Measurements from ENCODE around the gene SMAD4. TPM values are rescaled to one million over a fixed set of nuclear protein-coding genes. Genes with fewer than 3 reads are reported as not detected.

The SMAD4 gene
- total RNA-seq, 4 donors from 2014 or later, result 113 to 168 (median 130) TPM

- Histone ChIP-seq H3K4me1 (no peaks in the 10 kb centered on the region), H3K27ac (replicated peaks in 1 of 4) (no peak overlapping the region), H3K36me3 (peaks cover 0 to 10% (median 0%) of the 10 kb centered on the region in 4 donors), H3K9me3 (no peaks in the 10 kb centered on the region), H3K4me3 (no peak overlapping the region), H3K27me3 (no peaks in the 10 kb centered on the region)
- no peak for TF ChIP-seq EP300 (IDR thresholded peaks at IDR 0.05)
- TF ChIP-seq, protein P1, sequence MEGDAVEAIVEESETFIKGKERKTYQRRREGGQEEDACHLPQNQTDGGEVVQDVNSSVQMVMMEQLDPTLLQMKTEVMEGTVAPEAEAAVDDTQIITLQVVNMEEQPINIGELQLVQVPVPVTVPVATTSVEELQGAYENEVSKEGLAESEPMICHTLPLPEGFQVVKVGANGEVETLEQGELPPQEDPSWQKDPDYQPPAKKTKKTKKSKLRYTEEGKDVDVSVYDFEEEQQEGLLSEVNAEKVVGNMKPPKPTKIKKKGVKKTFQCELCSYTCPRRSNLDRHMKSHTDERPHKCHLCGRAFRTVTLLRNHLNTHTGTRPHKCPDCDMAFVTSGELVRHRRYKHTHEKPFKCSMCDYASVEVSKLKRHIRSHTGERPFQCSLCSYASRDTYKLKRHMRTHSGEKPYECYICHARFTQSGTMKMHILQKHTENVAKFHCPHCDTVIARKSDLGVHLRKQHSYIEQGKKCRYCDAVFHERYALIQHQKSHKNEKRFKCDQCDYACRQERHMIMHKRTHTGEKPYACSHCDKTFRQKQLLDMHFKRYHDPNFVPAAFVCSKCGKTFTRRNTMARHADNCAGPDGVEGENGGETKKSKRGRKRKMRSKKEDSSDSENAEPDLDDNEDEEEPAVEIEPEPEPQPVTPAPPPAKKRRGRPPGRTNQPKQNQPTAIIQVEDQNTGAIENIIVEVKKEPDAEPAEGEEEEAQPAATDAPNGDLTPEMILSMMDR (IDR thresholded peaks at IDR 0.05), result no peak
- no peak for TF ChIP-seq POLR2AphosphoS5 (IDR thresholded peaks at IDR 0.05)
- TF ChIP-seq POLR2A (IDR thresholded peaks at IDR 0.05; ENCODE audit: low read depth), result no peak
- no peak for DNase-seq (ENCODE audit: extremely low spot score)
- intact Hi-C loops (cut with DNase I), result no loop called here
- 78% methylated on average over 8 of the region's 8 CpGs for WGBS
These were observed 12.7 kb upstream of the SMAD4 start for GRCh38 chr18:51017140-51017879.

DNA sequence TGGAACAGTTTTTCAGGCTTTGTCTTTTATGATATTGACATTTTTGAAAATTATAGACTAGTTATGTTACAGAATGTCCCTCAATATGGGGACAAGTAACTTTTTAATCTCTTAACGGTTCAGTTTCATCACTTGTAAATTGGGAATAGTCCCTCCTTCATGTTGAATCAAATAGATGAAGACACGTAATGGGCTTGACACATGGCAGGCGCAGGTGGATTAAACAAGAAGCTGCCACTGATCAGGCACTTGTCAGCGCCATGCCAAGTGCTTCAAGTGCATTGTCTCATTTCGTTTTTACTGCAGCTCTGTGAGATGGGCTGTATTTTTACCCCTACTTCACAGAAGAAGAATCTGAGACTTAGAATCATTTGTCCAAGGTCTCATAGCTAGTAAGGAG is 9.5 kb upstream of the SMAD4 start:
- intact Hi-C loops (cut with DNase I), result no loop called here
- TF ChIP-seq, protein P1 (IDR thresholded peaks at IDR 0.05), result no peak
- TF ChIP-seq POLR2AphosphoS5 (IDR thresholded peaks at IDR 0.05) (no peak), POLR2A (IDR thresholded peaks at IDR 0.05; ENCODE audit: low read depth) (no peak), EP300 (IDR thresholded peaks at IDR 0.05) (no peak)
- 82% methylated on average over 5 of the region's 5 CpGs for whole genome bisulfite sequencing

DNA sequence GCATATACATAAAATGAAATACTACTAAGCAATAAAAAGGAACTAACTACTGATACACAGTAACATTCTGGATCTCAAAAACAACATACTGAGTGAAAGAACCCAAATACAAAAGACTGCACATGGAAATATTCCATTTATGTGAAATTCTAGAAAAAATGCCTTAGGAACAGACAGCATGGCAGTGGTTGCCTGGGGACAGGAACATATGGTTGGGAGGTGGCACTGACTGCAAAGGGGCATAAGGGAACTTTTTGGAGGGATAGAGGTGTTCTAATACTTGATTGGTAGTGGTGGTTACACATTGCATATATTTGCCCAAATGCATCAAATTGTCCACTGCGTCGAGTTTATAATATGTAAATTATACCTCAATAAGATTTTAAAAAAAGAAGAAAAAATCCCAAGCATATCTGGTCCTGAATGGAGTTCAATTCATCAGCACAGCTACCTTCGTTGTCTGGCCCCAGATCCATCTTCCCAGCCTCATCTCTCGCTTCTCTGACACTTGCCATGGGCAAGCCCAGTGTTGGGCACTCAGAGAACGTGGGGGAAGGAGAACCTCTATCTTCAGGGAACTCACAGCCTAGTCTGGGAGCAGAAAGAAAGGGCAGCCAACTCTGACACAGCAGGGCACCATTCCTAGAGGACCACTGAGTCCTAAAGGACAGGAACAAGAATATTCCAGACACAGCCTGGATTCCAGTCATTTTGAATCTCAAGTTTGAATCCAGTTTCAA is 8.6 kb upstream of the SMAD4 start:
- no peaks in the 10 kb centered on the region for H3K9me3 ChIP-seq
- peaks cover 0 to 24% (median 7%) of the 10 kb centered on the region in 4 donors for H3K36me3 ChIP-seq
- H3K27ac ChIP-seq (replicated peaks in 1 of 4), result no peak overlapping the region
- H3K4me3 ChIP-seq, result no peak overlapping the region
- H3K27me3 ChIP-seq, result no peaks in the 10 kb centered on the region
- intact Hi-C loops (cut with DNase I), result no loop called here
- peak; percentile 60 for DNase-seq (ENCODE audit: extremely low spot score)
- H3K4me1 ChIP-seq, result peaks cover 0 to 8% (median under 1%) of the 10 kb centered on the region in 4 donors
- TF ChIP-seq POLR2A (IDR thresholded peaks at IDR 0.05; ENCODE audit: low read depth) (no peak), EP300 (IDR thresholded peaks at IDR 0.05) (no peak), POLR2AphosphoS5 (IDR thresholded peaks at IDR 0.05) (no peak)
- TF ChIP-seq, protein P1 (IDR thresholded peaks at IDR 0.05), result no peak
- WGBS, result 91% methylated on average over 5 of the region's 5 CpGs

More for the DNA sequence above, 9.5 kb upstream of the SMAD4 start:
- H3K4me1 ChIP-seq, result peaks cover 0 to under 1% (median 0%) of the 10 kb centered on the region in 4 donors
- H3K4me3 ChIP-seq, result no peak overlapping the region
- H3K27ac ChIP-seq (replicated peaks in 1 of 4), result no peak overlapping the region
- DNase-seq (ENCODE audit: extremely low spot score), result no peak
- no peaks in the 10 kb centered on the region for H3K9me3 ChIP-seq
- no peaks in the 10 kb centered on the region for H3K27me3 ChIP-seq
- peaks cover 0 to 15% (median 3%) of the 10 kb centered on the region in 4 donors for H3K36me3 ChIP-seq

DNA sequence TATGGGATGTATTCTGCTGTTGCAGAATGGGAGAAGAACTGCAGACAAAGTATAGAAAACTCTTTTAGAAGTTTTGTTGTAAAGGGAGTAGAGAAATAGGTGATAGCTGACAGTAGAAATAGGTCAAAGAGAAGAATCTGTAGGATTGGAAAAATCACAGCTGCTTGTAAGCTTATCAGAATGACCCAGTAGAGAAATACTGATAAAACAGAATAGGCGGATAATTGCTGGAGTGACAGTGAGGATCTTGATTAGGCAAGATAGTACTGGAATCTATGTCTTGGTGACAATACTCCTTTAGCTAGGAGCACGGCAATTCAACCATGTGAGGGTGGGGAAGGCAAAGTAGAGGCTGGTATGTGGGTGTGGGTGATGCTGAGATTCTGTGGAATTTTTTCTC is 4.5 kb upstream of the SMAD4 start:
- TF ChIP-seq POLR2A (IDR thresholded peaks at IDR 0.05; ENCODE audit: low read depth) (no peak), EP300 (IDR thresholded peaks at IDR 0.05) (no peak), POLR2AphosphoS5 (IDR thresholded peaks at IDR 0.05) (no peak)
- TF ChIP-seq, protein P1 (IDR thresholded peaks at IDR 0.05), result no peak
- intact Hi-C loops (cut with DNase I), result no loop called here
- no peak for DNase-seq (ENCODE audit: extremely low spot score)

More for the DNA sequence above, 4.5 kb upstream of the SMAD4 start:
- H3K4me3 ChIP-seq, result no peak overlapping the region
- H3K27ac ChIP-seq (replicated peaks in 1 of 4), result no peak overlapping the region
- H3K4me1 ChIP-seq, result peaks cover 11 to 36% (median 25%) of the 10 kb centered on the region in 4 donors
- no peaks in the 10 kb centered on the region for H3K27me3 ChIP-seq
- H3K36me3 ChIP-seq, result peaks cover 0 to 19% (median 7%) of the 10 kb centered on the region in 4 donors
- WGBS, result 98% methylated on average over 2 of the region's 2 CpGs
- no peaks in the 10 kb centered on the region for H3K9me3 ChIP-seq

All from esophagus muscularis mucosa (tissue), 4 donors.